ENCODE data around the gene AXIN1.

GRCh38 chr16:296806-297510 lies 55.6 kb downstream of the AXIN1 start:
- TF ChIP-seq CTCF (IDR thresholded peaks at IDR 0.05; ENCODE audit: low read length) = no peak
- TF ChIP-seq EZH2phosphoT487 (IDR thresholded peaks at IDR 0.05; ENCODE audit: low read length) = no peak
